Stimulated activated CD8-positive, alpha-beta memory T cell treated with anti-CD3 and anti-CD28 coated beads, Interleukin-2, amount 100 ng/mL, for 48 hours (primary cell): Measurements from ENCODE around the gene ACADS.

Source experiments
- DNase-seq, 2 donors: peaks; one replicate each; pipeline ENCODE4 v3.0.0-alpha.2; 2020; ENCODE audit warnings: low read depth in 2 of 2

Gene ACADS

GRCh38 chr12:120757226-120757742 lies 31.7 kb downstream of the ACADS start:
- no peak for DNase-seq

GRCh38 chr12:120757949-120758348 lies 32.3 kb downstream of the ACADS start:
- DNase-seq: no peak

DNA sequence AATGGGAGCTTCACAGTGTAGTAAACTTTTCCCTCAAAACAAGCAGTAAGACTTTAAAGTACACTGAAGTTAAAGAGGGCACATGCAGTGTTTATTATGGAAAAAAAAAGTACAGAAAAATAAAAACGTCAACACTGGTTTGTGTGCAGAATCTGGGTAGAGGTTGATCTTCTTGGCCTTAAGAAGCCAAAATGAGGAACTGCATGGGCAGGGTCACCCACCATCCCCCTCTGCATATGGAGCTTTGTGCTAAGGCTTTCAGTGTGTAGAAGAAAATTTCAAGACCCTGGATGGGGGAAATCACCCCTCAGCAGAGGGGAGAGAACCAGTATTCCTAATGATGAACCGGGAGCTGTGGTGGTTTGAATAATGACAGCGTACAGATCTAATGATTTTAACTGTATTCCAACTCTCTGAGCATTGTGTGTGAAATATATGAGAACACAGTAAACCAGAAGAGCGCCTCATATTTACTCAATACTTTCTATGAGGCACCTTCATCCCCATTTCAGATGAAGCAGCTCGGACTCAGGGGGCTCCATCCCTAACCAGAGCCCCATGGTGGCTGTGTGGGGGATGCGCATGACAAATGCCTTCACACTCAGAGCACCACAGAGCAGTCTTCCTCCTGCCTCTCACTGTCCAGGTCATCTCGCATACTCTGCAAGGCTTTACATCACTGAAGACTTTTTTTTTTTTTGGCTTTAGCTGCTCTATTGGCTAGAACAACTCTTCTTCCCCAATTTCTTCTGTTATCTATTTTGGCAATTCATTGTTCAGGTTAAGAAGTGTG lies 33.4 kb downstream of the ACADS start:
- DNase-seq: no peak

DNA sequence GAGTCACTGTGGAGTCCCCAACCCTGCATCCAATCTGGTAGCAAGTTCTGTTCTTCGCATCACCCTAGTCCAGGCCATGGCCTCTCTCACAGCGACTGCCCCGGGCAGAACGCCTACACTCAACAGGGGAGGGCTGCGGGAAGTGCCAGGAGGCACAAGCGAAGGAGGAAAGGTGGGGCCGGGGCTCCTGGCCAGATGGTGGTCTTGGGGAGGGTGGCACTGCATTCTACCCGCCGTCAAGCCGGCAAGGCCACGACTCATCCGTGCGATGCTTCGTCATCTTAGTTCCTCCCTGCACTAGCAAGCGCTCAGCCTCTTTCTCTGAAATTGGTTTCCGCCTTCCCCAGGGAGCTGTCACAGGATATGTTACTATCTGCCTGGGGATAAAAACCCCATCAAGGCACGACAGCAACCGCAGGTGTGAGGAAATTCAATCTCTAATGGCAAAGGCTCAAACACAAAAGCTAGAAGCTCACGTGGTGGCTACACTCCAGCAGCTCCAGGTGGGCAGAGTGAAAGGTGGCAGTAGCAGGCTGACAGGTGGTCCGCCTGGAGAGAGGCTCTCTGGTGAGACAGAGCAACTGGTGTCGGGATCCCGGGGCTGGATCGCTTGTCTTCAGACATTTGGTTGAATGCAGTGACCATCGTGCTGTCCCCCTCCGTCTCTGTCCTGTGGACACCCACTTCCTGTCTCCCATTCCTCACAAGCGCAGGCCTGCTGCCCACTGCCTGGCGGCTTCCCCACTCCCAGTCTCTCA lies 34.1 kb downstream of the ACADS start:
- DNase-seq: no peak

GRCh38 chr12:120760349-120761254 lies 35.0 kb downstream of the ACADS start:
- no peak for DNase-seq

GRCh38 chr12:120761519-120761934 lies 35.9 kb downstream of the ACADS start:
- DNase-seq: no peak

DNA sequence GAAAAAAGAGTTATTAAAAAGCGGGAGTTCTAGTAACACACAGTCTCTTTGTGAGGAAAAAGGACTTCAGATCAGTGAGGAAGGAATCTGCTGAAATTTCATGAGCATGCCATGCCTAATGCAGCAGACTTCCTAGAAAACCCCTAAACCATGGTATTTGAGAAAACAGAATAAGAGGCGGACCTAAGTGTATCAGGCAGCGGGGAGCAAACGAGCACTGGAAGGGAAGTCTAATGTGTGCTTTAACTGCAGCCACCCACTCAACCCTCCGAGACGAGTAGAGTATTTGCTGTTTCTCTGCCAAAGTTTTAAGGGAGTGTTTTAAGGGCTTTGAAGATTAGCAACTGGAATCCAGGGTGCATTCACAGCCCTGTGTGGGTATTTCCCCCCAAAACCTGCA lies 36.5 kb downstream of the ACADS start:
- DNase-seq: no peak

- DNase-seq: no peak
Observed at GRCh38 chr12:120763250-120763649, 37.6 kb downstream of the ACADS start.

DNA sequence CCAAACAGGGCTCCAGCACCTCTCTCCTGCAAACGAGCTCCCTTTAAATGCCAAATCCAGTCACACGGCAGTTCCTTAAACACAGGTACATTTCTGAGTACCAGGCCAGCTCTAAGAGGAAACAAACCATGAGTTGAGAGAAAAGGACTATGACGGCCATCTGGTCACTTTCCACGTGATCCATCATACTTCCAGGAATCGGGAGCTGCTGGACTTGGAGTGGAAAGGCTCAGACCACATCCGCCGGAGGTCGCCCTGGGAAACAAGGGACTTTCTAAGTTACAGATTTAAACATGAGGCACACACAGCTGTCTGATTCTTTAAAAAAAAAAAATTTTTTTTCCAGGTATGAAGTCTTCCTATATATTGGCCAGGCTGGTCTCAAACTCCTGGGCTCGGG lies 39.2 kb downstream of the ACADS start:
- no peak for DNase-seq

GRCh38 chr12:120766566-120766965 lies 40.9 kb downstream of the ACADS start:
- no peak for DNase-seq

DNA sequence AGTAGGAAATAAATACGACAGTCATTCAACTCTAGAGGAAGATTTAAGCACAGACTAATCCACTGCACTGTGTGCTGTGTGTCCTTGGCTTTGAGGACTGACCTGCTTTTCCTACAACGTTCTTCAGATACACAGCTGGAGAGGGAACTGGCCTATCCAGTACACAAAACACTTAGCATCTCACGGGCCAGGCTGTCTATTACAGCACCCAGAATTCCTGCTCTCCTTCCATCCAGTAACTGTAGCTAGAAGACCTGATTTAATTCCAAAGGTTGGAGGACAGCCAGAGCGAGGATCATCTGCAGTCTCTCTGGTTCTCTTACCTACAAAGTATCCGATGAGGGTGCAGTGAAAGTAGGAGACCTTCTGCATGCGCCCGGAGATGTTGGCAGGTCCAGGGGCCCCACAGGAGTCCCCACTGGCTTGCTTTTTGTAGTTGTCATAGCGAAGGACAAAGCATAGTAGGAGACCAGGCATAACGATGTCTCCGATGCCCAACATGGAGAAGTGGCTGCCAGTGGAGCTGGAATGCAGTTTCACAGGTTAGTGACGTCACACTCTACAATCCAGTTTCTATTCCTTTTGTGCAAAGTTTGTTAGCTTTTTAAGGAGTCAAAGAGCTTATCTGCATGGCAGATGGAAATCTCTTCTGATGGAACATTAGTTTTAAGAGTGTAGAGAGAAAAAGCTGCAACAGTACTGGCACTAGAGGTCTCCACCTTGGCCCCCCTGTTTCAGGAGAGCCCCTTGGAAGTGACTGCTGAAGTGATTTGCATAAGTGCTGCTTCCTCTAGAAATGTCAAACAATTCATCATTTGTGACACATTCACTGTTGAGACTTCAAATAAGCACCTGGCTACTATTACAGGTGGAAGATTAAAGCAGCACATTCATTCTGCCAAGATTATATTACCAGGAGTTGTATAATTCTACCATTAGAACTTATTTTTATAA lies 41.7 kb downstream of the ACADS start:
- DNase-seq: no peak

DNA sequence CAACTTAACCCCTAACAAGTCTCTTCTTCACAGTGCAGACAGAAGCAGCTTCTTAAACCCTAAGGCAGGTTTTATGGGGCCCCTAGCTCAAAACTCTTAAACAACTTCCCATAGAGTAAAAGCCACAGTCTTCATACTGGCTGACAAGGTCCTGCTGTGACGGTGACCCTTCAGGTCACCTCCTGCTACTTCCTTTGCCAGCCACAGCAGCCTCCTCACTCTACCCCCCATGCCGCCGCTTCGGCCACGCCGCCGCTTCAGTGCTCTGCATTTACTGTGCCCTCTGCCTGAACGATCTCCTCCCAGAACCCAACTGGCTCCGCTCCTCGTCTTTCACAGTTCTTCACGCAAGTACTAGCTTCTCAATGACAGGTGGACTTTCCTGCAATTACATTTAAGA lies 45.5 kb downstream of the ACADS start:
- DNase-seq: no peak

DNA sequence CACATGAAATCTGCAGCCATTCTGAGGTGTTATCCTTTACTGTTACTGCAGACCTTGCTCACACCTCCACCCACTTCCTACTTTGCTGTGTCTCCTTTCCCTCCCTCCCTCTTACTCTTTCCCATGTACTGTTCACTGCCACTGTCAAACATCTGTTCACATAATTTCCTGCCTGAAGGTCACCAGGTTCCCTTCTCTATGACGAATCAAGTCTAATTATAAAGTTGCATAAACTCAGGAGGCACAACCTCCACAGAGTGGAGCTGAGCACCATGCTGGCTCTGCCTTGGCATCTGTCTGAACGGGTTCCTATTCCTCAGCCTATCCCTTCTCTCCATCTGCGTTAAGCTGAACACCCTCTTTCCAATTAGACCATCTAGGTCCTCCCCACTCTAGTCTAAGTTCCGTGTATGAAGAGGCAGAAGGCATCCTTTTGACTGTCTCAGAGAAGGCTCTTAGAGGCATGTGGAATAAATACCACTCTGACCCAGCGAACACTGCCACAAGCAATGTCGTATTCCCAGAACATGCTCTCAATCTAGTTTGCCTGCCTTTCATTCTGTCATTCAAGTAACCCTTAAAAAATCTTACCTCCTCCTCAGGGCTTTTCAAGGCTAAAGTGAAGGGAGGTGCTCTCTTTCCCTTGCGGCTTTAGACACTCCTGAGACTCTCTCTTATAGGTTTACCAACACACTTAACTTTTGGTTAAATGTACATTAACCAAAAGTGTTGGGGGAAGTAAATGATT lies 48.7 kb downstream of the ACADS start:
- DNase-seq: no peak

- DNase-seq: no peak
Observed at GRCh38 chr12:120775862-120776552, 50.4 kb downstream of the ACADS start.

DNA sequence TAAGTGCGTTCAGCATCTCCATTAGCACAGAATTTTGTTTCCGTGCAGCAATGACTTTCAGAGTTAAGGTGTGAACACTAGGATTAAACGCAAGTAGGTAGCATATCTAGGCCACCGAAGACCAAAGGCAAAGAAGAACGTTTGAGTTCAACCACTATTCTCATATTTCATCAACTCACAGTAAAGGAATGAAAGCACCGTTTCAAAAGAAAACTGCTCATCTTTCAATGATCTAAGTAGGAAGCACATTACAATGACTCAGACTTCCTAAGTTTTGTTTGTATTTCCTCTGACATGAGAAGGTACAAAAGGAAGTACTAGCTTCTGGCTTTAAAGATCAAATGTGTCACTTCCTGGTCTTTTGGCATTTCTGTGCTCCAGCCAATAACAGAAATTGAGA lies 57.6 kb downstream of the ACADS start:
- DNase-seq: no peak

DNA sequence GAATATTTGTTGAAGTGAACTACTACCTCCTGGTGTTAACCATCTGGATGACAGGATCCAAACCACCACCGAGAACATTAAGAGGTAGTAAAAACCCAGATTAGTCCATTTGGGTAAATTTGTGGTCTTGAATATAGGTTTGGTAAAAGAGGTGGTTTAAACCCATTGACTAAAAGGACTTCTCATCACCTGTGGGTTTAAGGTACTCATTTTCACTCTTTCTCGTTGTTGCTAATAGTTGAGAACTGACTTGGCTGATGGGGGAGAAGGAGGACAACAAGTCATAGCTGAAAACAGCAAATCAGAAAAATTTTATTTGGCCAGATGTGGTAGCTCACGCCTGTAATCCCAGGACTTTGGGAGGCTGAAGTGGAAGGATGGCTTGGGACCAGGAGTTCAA lies 59.2 kb downstream of the ACADS start:
- DNase-seq: no peak

GRCh38 chr12:120787889-120788288 lies 62.3 kb downstream of the ACADS start:
- no peak for DNase-seq
